ENCODE measurements around the gene HHAT.

HHAT gene

GRCh38 chr1:210328746-210329503 lies at the start of gene HHAT:
Gene HHAT (plus strand): TSS chr1:210328902. CDS start chr1:210348976, 20,074 bp downstream.
- DNase-seq (ENCODE audit: low read depth, low spot score): no peak

- no peak for DNase-seq (ENCODE audit: low read depth, low spot score)
These were observed 48.5 kb upstream of the HHAT start for GRCh38 chr1:210280221-210280620.

- DNase-seq (ENCODE audit: low read depth, low spot score): no peak
These were observed 40.6 kb upstream of the HHAT start for GRCh38 chr1:210288116-210288515.

GRCh38 chr1:210289248-210289647 lies 39.5 kb upstream of the HHAT start:
- no peak for DNase-seq (ENCODE audit: low read depth, low spot score)

- DNase-seq (ENCODE audit: low read depth, low spot score): no peak
These were observed 37.5 kb upstream of the HHAT start for GRCh38 chr1:210291081-210291764.

- DNase-seq (ENCODE audit: low read depth, low spot score): no peak
These were observed 36.9 kb upstream of the HHAT start for GRCh38 chr1:210291786-210292230.

GRCh38 chr1:210292231-210292871 lies 36.4 kb upstream of the HHAT start:
- no peak for DNase-seq (ENCODE audit: low read depth, low spot score)

- DNase-seq (ENCODE audit: low read depth, low spot score): no peak
These were observed 35.5 kb upstream of the HHAT start for GRCh38 chr1:210293171-210293607.

- DNase-seq (ENCODE audit: low read depth, low spot score): no peak
These were observed 33.5 kb upstream of the HHAT start for GRCh38 chr1:210294999-210295745.

- no peak for DNase-seq (ENCODE audit: low read depth, low spot score)
These were observed 32.0 kb upstream of the HHAT start for GRCh38 chr1:210296682-210297081.

- no peak for DNase-seq (ENCODE audit: low read depth, low spot score)
These were observed 30.4 kb upstream of the HHAT start for GRCh38 chr1:210298296-210298695.

- no peak for DNase-seq (ENCODE audit: low read depth, low spot score)
These were observed 29.8 kb upstream of the HHAT start for GRCh38 chr1:210298936-210299335.

GRCh38 chr1:210299501-210299900 lies 29.2 kb upstream of the HHAT start:
- no peak for DNase-seq (ENCODE audit: low read depth, low spot score)

GRCh38 chr1:210300923-210301614 lies 27.6 kb upstream of the HHAT start:
- DNase-seq (ENCODE audit: low read depth, low spot score): no peak

GRCh38 chr1:210301615-210302000 lies 27.1 kb upstream of the HHAT start:
- no peak for DNase-seq (ENCODE audit: low read depth, low spot score)

GRCh38 chr1:210302501-210302900 lies 26.2 kb upstream of the HHAT start:
- DNase-seq (ENCODE audit: low read depth, low spot score): no peak

- no peak for DNase-seq (ENCODE audit: low read depth, low spot score)
These were observed 25.3 kb upstream of the HHAT start for GRCh38 chr1:210303391-210303790.

GRCh38 chr1:210310562-210311153 lies 18.0 kb upstream of the HHAT start:
- no peak for DNase-seq (ENCODE audit: low read depth, low spot score)

GRCh38 chr1:210311726-210312493 lies 16.8 kb upstream of the HHAT start:
- DNase-seq (ENCODE audit: low read depth, low spot score): no peak

- no peak for DNase-seq (ENCODE audit: low read depth, low spot score)
These were observed 15.6 kb upstream of the HHAT start for GRCh38 chr1:210313046-210313595.
